Measurements from ENCODE around the gene JAG2. TPM values are rescaled to one million over a fixed set of nuclear protein-coding genes. Genes with fewer than 3 reads are reported as not detected.

Gene JAG2
- total RNA-seq = 10 to 100 TPM; 20.4 to 62.4 (median 28.6) TPM
- polyA plus RNA-seq = 10 to 100 TPM; 19.1 to 25.2 TPM
- long read RNA-seq, donor 1, full-length matches to known transcripts = 19 of 72 reads
- long read RNA-seq, donor 1, partial matches to known transcripts = 35 of 72 reads
- long read RNA-seq, donor 1, other reads (novel, unspliced or antisense) = 18 of 72 reads
- long read RNA-seq, donor 2, partial matches to known transcripts = 94 of 107 reads
- long read RNA-seq, donor 2, other reads (novel, unspliced or antisense) = 13 of 107 reads
- long read RNA-seq, donor 3, full-length matches to known transcripts = 17 of 71 reads
- long read RNA-seq, donor 3, partial matches to known transcripts = 39 of 71 reads
- long read RNA-seq, donor 3, other reads (novel, unspliced or antisense) = 15 of 71 reads

- WGBS, 4 donors = 0 to 1% (median 1%) methylated on average over 12 to 84 of the region's 84 CpGs; no CpG with 5 or more reads in 1 of the 4 donors
- H3K4me1 ChIP-seq = peaks cover 14 to 59% (median 38%) of the 10 kb centered on the region in 12 donors
- H3K4me3 ChIP-seq = peak within 1 kb of the TSS; percentile 39 to 74 (median 58)
- no peaks in the 10 kb centered on the region for H3K9me3 ChIP-seq
- H3K36me3 ChIP-seq = no peaks in the 10 kb centered on the region
- peaks cover 0 to 36% (median 0%) of the 10 kb centered on the region in 9 donors for H3K27me3 ChIP-seq
- peak in 2 of 4 donors; percentile 39 to 42 for ATAC-seq
- intact Hi-C loops (cut with DNase I) = loop anchor here in 6 of 10 donors (2.0 to 10.0 kb wide), 4 partner anchors 28 to 76 kb away; no protein-coding TSS in a partner anchor
- peak within 1 kb of the TSS in 10 of 12 donors; percentile 39 to 82 (median 72) for H3K27ac ChIP-seq
- TF ChIP-seq CTCF (IDR thresholded peaks at IDR 0.05) (no peak), POLR2A (IDR thresholded peaks at IDR 0.05) (no peak)
- DNase-seq = peak; percentile 72 to 85 (median 76)
Measured at GRCh38 chr14:105168496-105168978, at the start of gene JAG2. JAG2 (minus strand) TSS chr14:105168776; CDS start chr14:105168420, 356 bp downstream.

- Histone ChIP-seq H3K9me3 (no peaks in the 10 kb centered on the region), H3K27ac (no peak overlapping the region), H3K36me3 (peaks cover 0 to 72% (median 58%) of the 10 kb centered on the region in 9 donors), H3K4me3 (no peak overlapping the region), H3K4me1 (peaks cover 0 to 23% (median 3%) of the 10 kb centered on the region in 12 donors), H3K27me3 (no peaks in the 10 kb centered on the region)
- DNase-seq = no peak
- ATAC-seq = no peak
- intact Hi-C loops (cut with DNase I) = no loop called here
- no peak for TF ChIP-seq POLR2A (IDR thresholded peaks at IDR 0.05)
- no peak for TF ChIP-seq CTCF (IDR thresholded peaks at IDR 0.05)
- WGBS, 4 donors = 94 to 100% (median 95%) methylated on average over 4 to 11 of the region's 11 CpGs
Measured at GRCh38 chr14:105217774-105218173, 49.2 kb upstream of the JAG2 start.

DNA sequence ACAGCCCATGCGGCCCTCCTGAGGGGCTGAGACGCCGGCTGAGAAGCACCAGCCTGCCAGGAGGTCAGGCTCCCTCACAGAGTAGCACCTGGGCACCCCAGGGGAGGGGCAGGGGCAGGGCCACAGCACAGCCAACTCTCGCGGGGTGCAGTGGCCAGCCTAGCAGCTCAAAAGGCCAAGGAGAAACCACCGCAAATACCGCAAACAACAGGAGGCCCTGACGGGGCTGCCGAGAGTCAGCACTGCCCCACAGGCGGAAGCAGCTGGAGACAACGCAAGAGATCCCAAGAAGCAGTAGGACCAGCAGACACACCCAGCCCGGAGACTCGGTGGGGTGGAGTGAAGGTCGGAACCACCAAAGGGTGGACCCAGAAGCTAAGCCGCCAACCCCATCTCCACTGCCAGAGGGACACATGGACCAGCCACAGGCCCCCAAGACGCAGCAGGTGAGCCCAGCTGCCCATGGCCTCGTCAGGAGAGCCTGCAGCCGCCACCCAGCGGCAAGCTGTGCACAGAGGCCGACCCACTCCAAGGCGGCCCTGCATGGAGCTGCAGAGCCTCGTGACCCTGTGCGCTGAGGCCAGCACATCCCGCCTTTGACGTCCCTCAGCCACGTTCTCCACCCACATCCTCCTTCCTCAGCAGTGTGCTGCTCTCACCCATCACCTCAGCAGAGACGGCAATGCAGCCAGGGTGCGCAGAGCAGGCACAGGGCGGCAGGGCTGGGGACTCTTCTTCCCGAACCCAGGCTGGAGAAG lies 48.1 kb upstream of the JAG2 start:
- ATAC-seq (no peak), DNase-seq (no peak)
- Histone ChIP-seq H3K4me1 (peaks cover 0 to 23% (median 3%) of the 10 kb centered on the region in 12 donors), H3K27ac (no peak overlapping the region), H3K4me3 (no peak overlapping the region), H3K36me3 (peaks cover 0 to 77% (median 49%) of the 10 kb centered on the region in 9 donors), H3K9me3 (no peaks in the 10 kb centered on the region), H3K27me3 (no peaks in the 10 kb centered on the region)
- intact Hi-C loops (cut with DNase I) = no loop called here
- 88 to 94% (median 90%) methylated on average over 28 to 30 of the region's 30 CpGs for WGBS, 4 donors
- TF ChIP-seq POLR2A (IDR thresholded peaks at IDR 0.05) (no peak), CTCF (IDR thresholded peaks at IDR 0.05) (no peak)

GRCh38 chr14:105215602-105216001 lies 47.0 kb upstream of the JAG2 start:
- no peak for DNase-seq
- no peaks in the 10 kb centered on the region for H3K9me3 ChIP-seq
- H3K4me1 ChIP-seq = peaks cover 0 to 15% (median 2%) of the 10 kb centered on the region in 12 donors
- peaks cover 0 to 76% (median 47%) of the 10 kb centered on the region in 9 donors for H3K36me3 ChIP-seq
- no peak for ATAC-seq
- WGBS, 4 donors = 79 to 100% (median 99%) methylated on average over 3 of the region's 3 CpGs
- TF ChIP-seq POLR2A (IDR thresholded peaks at IDR 0.05) (no peak), CTCF (IDR thresholded peaks at IDR 0.05) (no peak)
- no peak overlapping the region for H3K27ac ChIP-seq
- intact Hi-C loops (cut with DNase I) = no loop called here
- no peak overlapping the region for H3K4me3 ChIP-seq
- H3K27me3 ChIP-seq = no peaks in the 10 kb centered on the region

Data from heart left ventricle (tissue), 16 donors.